GM19025 (cell line): Measurements from ENCODE around the gene C4orf50.
"Not testable (repeated sequence)": the region's sequence is repeated elsewhere in the genome, so short reads cannot be mapped to it uniquely, and the experiment has no call there.

ENCODE experiments used
- ATAC-seq: cut with Tn5 transposase; IDR thresholded peaks from one replicate; pipeline ENCODE4 v1.9.1; 2021; ENCODE audit warnings: mild to moderate bottlenecking, low read depth, moderate library complexity; ENCODE audit not compliant: unreplicated experiment

The C4orf50 gene

GRCh38 chr4:5954056-5954760 lies 64.0 kb downstream of the C4orf50 start:
- no peak for ATAC-seq

GRCh38 chr4:5952975-5953951 lies 65.0 kb downstream of the C4orf50 start:
- no peak for ATAC-seq

- ATAC-seq = no peak
Measured at GRCh38 chr4:5952286-5952974, 65.8 kb downstream of the C4orf50 start.

- ATAC-seq = not testable (repeated sequence)
Measured at GRCh38 chr4:5946653-5947052, 71.6 kb downstream of the C4orf50 start.

- ATAC-seq = no peak
Measured at GRCh38 chr4:5945936-5946335, 72.3 kb downstream of the C4orf50 start.

- no peak for ATAC-seq
Measured at GRCh38 chr4:5945171-5945570, 73.1 kb downstream of the C4orf50 start.

- ATAC-seq = no peak
Measured at GRCh38 chr4:5943561-5943960, 74.7 kb downstream of the C4orf50 start.

- ATAC-seq = no peak
Measured at GRCh38 chr4:5942947-5943346, 75.3 kb downstream of the C4orf50 start.

GRCh38 chr4:5941601-5942000 lies 76.6 kb downstream of the C4orf50 start:
- no peak for ATAC-seq

GRCh38 chr4:5940470-5941203 lies 77.6 kb downstream of the C4orf50 start:
- ATAC-seq = no peak

- no peak for ATAC-seq
Measured at GRCh38 chr4:5933996-5934831, 84.0 kb downstream of the C4orf50 start.

- no peak for ATAC-seq
Measured at GRCh38 chr4:5933116-5933515, 85.1 kb downstream of the C4orf50 start.

- no peak for ATAC-seq
Measured at GRCh38 chr4:5932035-5932568, 86.1 kb downstream of the C4orf50 start.

GRCh38 chr4:5931526-5931925 lies 86.7 kb downstream of the C4orf50 start:
- ATAC-seq = no peak

- no peak for ATAC-seq
Measured at GRCh38 chr4:5930876-5931275, 87.4 kb downstream of the C4orf50 start.

- ATAC-seq = no peak
Measured at GRCh38 chr4:5930456-5930855, 87.8 kb downstream of the C4orf50 start.

- ATAC-seq = no peak
Measured at GRCh38 chr4:5928844-5929420, 89.3 kb downstream of the C4orf50 start.

- ATAC-seq = no peak
Measured at GRCh38 chr4:5928274-5928673, 90.0 kb downstream of the C4orf50 start.

GRCh38 chr4:5927747-5928146 lies 90.5 kb downstream of the C4orf50 start:
- ATAC-seq = no peak
